NCI-H2227 treated with DMSO at 0.1 percent for 48 hours (cell line): ENCODE measurements around the gene PAK5.
A peak's percentile ranks its signal among the peaks of the same experiment; 100 is the strongest.

Experiments used
- DNase-seq: peaks from one replicate; lab custom pipeline; 2025; lab: John Stamatoyannopoulos, UW

PAK5 gene

DNA sequence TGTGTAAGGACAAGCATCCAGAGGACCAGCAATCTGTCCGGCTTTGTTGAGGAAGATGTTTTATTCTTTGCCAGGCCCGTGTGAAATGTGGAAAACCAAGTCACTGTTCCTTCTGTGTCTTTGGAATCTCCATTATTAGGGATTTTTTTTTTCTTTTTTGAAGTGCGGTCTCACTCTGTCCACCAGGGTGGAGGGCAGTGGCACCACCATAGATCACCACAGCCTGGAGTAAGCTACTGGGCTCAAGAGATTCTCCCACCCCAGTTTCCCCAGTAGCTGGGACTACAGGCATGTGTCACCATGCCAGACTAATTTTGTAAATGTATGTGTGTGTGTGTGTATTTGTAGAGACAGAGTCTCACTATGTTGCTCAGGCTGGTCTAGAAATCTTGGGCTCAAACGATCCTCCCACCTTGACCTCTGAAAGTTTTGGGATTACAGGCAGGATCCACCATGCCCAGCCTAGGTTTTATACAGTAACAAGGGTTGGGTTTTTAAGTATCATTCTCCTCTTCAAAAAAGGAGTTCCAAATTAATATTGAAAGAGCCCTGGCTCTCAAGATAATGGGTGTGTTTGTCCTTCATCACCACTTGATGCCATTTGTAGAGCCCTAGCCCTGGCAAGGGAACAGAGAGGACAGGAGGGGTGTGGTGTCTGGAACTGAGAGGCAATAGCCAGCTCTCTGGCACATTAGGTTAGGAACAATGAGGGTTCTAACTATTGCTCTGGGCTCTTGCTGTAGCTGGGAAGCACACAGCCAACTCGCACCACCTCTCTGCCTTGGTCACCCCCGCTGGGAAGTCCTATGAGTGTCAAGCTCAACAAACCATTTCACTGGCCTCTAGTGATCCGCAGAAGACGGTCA, 321.3 kb downstream of the PAK5 start:
- DNase-seq = no peak

- DNase-seq = no peak
These were observed 322.5 kb downstream of the PAK5 start for GRCh38 chr20:9516234-9516871.

DNA sequence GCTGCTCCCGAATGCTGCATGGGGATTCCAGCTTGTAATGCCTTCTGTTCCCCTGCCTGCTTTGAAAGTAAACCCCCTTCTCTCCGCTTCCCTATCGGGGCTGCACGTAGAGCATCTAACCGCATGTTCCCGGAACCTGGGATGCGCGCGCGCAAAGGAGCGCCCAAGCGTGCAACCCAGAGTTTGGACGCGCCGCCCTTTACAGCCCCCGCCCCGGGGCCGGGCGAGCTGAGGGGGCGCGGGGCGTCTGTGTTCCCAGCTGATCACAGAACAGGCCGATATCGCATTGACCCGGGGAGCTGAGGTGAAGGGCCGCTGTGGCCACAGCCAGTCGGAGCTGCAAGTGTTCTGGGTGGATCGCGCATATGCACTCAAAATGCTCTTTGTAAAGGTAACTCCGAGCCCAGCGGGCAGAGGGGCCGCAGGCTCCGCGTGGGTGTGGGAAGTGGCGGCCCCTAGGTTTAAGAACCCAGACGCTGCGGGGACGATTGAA, 323.1 kb downstream of the PAK5 start:
- DNase-seq = no peak

DNA sequence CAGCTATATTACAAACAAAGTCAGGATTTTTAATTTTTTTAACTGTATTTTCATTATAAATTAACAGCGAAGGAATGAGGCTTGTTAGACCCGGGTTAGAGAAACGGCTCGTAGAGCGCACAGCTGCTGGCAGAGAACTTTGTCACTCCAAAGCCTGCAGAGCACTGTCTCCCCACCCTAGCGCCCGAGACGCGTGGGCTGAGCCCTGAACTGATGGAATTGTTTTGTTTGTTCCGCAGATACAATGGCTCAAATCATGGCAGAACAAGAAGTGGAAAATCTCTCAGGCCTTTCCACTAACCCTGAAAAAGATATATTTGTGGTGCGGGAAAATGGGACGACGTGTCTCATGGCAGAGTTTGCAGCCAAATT, 323.7 kb downstream of the PAK5 start:
- no peak for DNase-seq

- DNase-seq = peak; percentile 76
These were observed 324.2 kb downstream of the PAK5 start, which contains the start of gene LAMP5 for GRCh38 chr20:9514461-9515213. Gene LAMP5, plus strand, starts transcription at chr20:9514590. Its CDS starts 263 bp downstream, at chr20:9514853.

- DNase-seq = peak; percentile 36
These were observed 324.8 kb downstream of the PAK5 start for GRCh38 chr20:9514072-9514460.

DNA sequence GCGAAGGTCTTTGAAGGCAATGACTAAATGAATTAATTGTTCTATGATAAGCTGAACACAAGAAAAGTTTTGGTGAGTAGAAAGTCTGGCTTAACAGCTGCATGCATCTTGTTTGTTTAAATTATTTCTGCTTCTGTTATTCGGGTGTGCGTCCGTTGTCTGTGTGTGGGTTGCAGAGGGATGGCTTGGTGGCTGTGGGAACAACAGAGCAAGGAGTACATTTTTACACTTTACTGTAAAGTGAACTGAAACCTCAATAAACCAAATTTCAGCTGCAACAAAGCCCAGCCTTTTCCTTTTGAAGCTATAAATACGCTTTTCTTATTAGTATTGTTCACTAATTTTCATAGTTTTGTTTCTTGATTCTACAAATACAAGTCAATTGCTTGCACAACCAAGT, 328.0 kb downstream of the PAK5 start:
- no peak for DNase-seq

GRCh38 chr20:9509246-9509645, 329.6 kb downstream of the PAK5 start:
- no peak for DNase-seq

- DNase-seq = no peak
These were observed 330.1 kb downstream of the PAK5 start for GRCh38 chr20:9508696-9509178.

DNA sequence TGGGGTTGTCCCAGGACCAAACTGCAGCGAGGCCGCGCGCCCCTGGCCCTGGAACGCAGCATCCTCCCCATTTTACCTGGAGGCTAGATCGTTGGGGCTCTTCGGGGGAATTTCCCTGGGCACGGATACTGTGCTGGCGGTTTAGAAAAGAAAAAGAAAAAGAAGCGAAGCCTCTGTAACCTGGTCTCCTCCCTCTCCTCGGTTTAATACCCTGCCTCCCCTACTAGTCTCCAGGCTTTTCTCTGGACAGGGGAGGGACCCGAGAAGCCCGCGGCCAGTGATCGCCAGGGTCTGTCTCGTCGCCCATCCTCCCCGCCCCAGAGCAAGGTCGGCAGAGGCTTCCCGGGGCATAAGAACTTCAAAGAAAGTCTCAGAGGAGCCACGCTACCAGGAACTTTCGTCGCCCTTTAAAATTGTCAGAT, 330.6 kb downstream of the PAK5 start:
- no peak for DNase-seq

DNA sequence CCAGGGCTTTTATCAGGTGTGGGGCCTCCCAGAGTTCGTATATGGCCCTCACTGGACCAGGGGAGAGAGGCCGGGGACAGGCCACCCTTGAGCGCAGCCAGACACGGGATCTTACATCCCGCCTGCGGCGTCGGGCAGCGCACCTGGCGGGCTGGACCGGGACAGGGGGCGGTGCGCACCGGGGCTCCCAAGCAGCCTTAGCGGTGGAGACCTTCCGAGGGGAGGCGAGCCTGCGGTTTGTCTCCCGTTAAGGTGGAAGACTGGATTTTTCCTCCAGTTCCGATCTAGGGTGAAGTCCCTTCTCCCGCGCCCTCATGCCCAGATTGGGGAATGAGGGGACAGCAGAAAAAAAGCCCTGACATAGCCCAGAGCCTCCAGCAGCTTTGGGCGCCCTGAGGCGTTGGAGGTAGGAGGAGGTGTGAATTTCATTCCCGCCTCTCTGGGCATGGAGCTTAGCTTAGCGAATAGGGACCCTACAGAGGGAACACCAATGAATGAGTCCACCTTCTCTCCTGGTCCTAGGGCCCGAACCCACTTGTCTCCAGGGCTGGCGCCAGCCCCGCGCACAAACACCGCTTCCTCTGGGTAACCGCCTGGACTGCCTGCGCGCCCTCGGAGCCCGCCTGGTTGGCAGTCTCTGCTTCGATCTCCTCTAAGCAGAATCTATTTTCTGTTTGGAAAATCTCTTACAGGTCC, 331.2 kb downstream of the PAK5 start:
- DNase-seq = no peak

DNA sequence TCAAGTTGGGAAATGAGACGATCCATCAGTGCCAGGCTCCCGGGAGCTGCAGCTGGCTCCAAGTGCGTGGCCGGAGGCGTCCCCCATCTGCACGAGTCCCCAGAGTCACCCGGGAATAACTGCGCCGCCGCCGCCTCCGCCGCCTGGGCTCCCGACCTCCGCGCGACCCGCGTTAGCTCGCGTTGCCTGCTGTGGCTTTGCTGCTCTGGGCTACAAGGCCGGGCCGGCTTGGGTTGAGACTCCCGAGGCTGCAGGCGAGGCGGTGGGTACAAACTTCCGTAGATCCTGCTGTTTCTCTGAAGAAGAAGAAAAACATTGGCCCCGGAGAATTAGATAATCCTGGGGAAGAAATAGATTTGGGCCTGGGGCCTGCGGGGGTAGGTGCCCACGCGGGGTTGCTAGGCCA, 331.9 kb downstream of the PAK5 start:
- DNase-seq = no peak

GRCh38 chr20:9506280-9506821, 332.5 kb downstream of the PAK5 start:
- no peak for DNase-seq

DNA sequence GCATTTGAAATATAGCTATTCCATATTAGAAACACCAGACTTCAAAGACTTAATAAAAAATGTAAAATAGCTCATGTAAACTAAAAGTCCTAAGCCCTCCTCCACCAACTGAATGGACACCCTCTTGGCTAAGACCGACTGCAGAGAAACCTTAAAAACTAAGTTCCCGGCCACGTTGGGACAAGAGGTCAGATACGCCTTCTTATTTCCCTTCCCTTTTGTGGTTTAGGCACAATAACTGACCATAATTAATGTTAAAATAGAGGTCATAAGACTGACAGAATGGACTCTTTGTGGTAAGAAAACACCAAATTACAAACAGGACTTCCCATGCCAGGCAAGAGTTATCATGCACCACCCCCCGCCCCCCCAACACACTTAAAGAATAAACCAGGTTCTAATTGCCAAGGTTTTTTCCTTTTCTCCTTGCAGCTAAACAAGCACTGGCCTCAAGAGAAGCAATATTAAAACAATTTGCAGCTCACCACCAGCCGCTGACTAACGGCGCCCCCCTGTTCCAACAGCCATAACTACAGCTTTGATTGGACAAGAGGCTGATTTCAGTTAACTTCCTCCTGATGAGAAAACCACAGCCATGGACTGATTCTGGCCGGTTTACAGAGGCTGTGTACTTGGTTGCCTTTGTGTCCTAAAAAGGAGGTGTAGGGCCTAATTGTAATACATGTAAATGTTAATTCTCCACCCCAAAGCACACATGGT, 335.2 kb downstream of the PAK5 start:
- peak; percentile 55 for DNase-seq

- no peak for DNase-seq
These were observed 337.4 kb downstream of the PAK5 start for GRCh38 chr20:9501473-9501872.

GRCh38 chr20:9500121-9500520, 338.8 kb downstream of the PAK5 start:
- no peak for DNase-seq

- DNase-seq = no peak
These were observed 339.6 kb downstream of the PAK5 start for GRCh38 chr20:9499126-9499899.

GRCh38 chr20:9498322-9498721, 340.6 kb downstream of the PAK5 start:
- no peak for DNase-seq

- DNase-seq = no peak
These were observed 342.7 kb downstream of the PAK5 start for GRCh38 chr20:9496155-9496554.

DNA sequence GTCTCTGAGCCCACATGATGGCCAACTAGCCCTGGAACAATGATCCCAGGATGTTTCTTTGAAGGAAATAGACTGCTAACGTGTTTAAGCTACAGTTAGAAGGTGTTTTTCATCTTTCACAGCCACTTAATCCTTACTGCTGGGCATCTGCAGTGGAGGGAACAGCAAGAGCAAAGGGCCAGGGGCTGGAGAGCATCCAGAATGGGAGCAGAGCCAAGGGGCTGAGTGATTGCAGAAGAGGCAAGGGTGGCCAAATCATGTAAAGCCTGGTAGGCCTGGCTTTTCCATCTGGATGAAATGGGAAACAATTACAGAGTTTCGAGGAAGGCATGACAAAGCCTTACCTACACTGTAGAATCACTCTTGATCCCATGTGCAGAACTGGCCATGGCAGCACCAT, 343.2 kb downstream of the PAK5 start:
- no peak for DNase-seq
